Measurements from ENCODE around the gene ATP13A5. TPM values are rescaled to one million over a fixed set of nuclear protein-coding genes. Genes with fewer than 3 reads are reported as not detected.

Gene ATP13A5
- total RNA-seq, 1 donor: not detected

DNA sequence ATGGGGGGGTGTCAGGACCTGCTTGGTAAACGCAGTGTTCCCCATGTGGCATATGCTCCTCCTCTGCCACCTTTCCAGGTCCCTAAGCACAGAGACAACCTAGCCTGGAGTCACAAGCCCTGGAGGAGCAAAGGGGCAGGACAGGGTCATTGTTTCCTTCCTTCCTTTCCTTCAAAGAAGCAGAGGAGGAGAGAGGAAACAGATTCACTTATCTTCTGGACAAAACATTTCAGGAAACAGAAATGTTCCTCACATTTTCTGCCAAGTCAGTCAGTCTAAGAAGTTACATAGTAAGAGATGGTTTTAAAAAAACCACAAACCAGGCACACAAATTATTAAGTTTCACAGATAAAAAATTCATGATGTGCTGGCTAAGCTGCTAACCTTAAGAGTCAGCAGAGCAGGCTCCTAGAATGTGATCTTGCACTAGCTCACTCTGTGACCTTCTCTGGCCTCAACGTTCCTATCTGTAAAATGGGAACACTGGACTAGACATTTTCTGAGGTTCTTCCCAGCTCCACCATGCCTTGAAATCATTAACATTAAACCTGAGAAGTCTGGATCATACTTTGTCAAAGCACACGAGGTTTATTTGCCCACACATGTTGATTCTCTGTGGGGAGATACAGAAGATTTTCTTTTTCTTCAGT lies 47.9 kb downstream of the ATP13A5 start:
- DNase-seq (ENCODE audit: insufficient read length, low spot score, missing footprints): no peak
- no peak for TF ChIP-seq CTCF (IDR thresholded peaks at IDR 0.05; ENCODE audit: extremely low read depth, low read depth, low read length)
- Histone ChIP-seq H3K4me2 (ENCODE audit: insufficient read depth, low read length) (no peak overlapping the region), H3K79me2 (ENCODE audit: insufficient read depth, low read length) (no peaks in the 10 kb centered on the region), H4K20me1 (ENCODE audit: insufficient read depth, low read length) (no peaks in the 10 kb centered on the region), H3K4me1 (ENCODE audit: insufficient read depth, low read length) (no peaks in the 10 kb centered on the region), H3K27ac (ENCODE audit: low read depth, low read length) (no peak overlapping the region), H3K4me3 (ENCODE audit: insufficient read depth, low read length) (no peak overlapping the region), H3K9me3 (ENCODE audit: low read depth, low read length) (no peaks in the 10 kb centered on the region), H3K27me3 (ENCODE audit: insufficient read depth, low read length) (no peaks in the 10 kb centered on the region), H3K36me3 (ENCODE audit: insufficient read depth, low read length) (no peaks in the 10 kb centered on the region), H2AFZ (ENCODE audit: low read length) (no peak overlapping the region)

DNA sequence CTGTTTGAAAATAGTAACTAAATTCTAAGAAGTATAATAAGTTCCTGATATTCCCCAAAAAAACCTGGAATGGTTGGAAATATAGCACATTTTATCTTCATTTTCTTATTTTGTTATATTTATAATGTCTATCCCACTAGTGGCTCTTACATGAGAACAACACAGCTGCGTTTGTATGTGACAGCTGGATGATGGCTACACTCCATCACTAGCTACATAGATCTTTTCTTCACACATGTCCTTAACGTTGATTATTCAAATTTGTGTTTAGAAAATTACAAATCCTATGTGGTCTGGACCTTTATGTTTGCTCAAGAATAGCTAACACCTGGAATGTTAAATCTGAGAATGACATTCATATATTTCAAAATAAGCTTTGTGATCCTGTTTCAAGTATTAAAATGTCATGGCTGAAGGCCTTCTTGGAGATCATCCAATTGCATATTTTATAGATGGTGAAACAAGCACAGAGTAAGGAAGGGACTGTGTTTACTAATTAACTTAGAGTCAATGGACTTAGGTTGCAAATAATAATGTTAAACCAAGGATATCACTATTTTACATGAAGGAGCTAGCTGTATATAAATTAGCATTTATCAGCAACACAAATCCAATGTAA lies 60.8 kb downstream of the ATP13A5 start:
- no peaks in the 10 kb centered on the region for H3K79me2 ChIP-seq (ENCODE audit: insufficient read depth, low read length)
- no peaks in the 10 kb centered on the region for H4K20me1 ChIP-seq (ENCODE audit: insufficient read depth, low read length)
- H3K36me3 ChIP-seq (ENCODE audit: insufficient read depth, low read length): no peaks in the 10 kb centered on the region
- no peak for TF ChIP-seq CTCF (IDR thresholded peaks at IDR 0.05; ENCODE audit: extremely low read depth, low read depth, low read length)
- H3K9me3 ChIP-seq (ENCODE audit: low read depth, low read length): no peaks in the 10 kb centered on the region
- H3K27ac ChIP-seq (ENCODE audit: low read depth, low read length): no peak overlapping the region
- no peak overlapping the region for H2AFZ ChIP-seq (ENCODE audit: low read length)
- no peaks in the 10 kb centered on the region for H3K27me3 ChIP-seq (ENCODE audit: insufficient read depth, low read length)
- no peak overlapping the region for H3K4me3 ChIP-seq (ENCODE audit: insufficient read depth, low read length)
- no peak overlapping the region for H3K4me2 ChIP-seq (ENCODE audit: insufficient read depth, low read length)
- no peaks in the 10 kb centered on the region for H3K4me1 ChIP-seq (ENCODE audit: insufficient read depth, low read length)
- DNase-seq (ENCODE audit: insufficient read length, low spot score, missing footprints): no peak

DNA sequence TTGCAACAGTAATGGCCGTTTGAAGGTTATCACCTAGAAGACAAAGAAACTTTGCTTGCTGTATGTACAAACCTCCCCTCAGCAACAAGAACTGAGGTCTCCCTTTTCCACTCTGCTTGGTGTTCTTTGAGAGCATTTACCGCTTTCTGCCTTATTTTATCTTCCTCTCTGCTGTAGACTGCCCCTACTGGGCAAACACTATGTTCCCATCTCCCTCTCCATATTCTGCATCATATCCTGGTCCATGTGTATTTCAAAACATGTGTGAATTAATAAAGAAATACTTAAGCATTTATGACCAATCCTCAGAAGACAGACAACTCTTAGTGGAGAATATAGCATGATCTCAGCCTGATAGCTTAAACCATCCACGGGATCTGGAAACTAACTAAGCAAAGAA lies 64.4 kb downstream of the ATP13A5 start:
- Histone ChIP-seq H2AFZ (ENCODE audit: low read length) (no peak overlapping the region), H3K27me3 (ENCODE audit: insufficient read depth, low read length) (no peaks in the 10 kb centered on the region), H3K4me2 (ENCODE audit: insufficient read depth, low read length) (no peak overlapping the region), H3K79me2 (ENCODE audit: insufficient read depth, low read length) (no peaks in the 10 kb centered on the region), H4K20me1 (ENCODE audit: insufficient read depth, low read length) (no peaks in the 10 kb centered on the region), H3K4me1 (ENCODE audit: insufficient read depth, low read length) (no peaks in the 10 kb centered on the region), H3K36me3 (ENCODE audit: insufficient read depth, low read length) (no peaks in the 10 kb centered on the region), H3K27ac (ENCODE audit: low read depth, low read length) (no peak overlapping the region), H3K4me3 (ENCODE audit: insufficient read depth, low read length) (no peak overlapping the region), H3K9me3 (ENCODE audit: low read depth, low read length) (no peaks in the 10 kb centered on the region)
- DNase-seq (ENCODE audit: insufficient read length, low spot score, missing footprints): no peak
- no peak for TF ChIP-seq CTCF (IDR thresholded peaks at IDR 0.05; ENCODE audit: extremely low read depth, low read depth, low read length)

- Histone ChIP-seq H3K4me1 (ENCODE audit: insufficient read depth, low read length) (no peaks in the 10 kb centered on the region), H2AFZ (ENCODE audit: low read length) (no peak overlapping the region), H3K27ac (ENCODE audit: low read depth, low read length) (no peak overlapping the region), H3K36me3 (ENCODE audit: insufficient read depth, low read length) (no peaks in the 10 kb centered on the region), H3K79me2 (ENCODE audit: insufficient read depth, low read length) (no peaks in the 10 kb centered on the region), H3K4me2 (ENCODE audit: insufficient read depth, low read length) (no peak overlapping the region), H4K20me1 (ENCODE audit: insufficient read depth, low read length) (no peaks in the 10 kb centered on the region), H3K4me3 (ENCODE audit: insufficient read depth, low read length) (no peak overlapping the region), H3K9me3 (ENCODE audit: low read depth, low read length) (no peaks in the 10 kb centered on the region), H3K27me3 (ENCODE audit: insufficient read depth, low read length) (no peaks in the 10 kb centered on the region)
- no peak for TF ChIP-seq CTCF (IDR thresholded peaks at IDR 0.05; ENCODE audit: extremely low read depth, low read depth, low read length)
- DNase-seq (ENCODE audit: insufficient read length, low spot score, missing footprints): no peak
Observed at GRCh38 chr3:193313061-193313958, 65.2 kb downstream of the ATP13A5 start.

Data from osteoblast (primary cell).